CD4-positive, alpha-beta T cell treated with Interleukin-21 for 1 hour (primary cell): Measurements from ENCODE around the gene EPN2.
A peak's percentile ranks its signal among the peaks of the same experiment; 100 is the strongest.
"Not testable (repeated sequence)": the region's sequence is repeated elsewhere in the genome, so short reads cannot be mapped to it uniquely, and the experiment has no call there.

Experiments used
- DNase-seq: peaks from one replicate; pipeline ENCODE4 v3.0.0-alpha.2; 2020

EPN2 gene

GRCh38 chr17:19348081-19348650, 111.0 kb downstream of the EPN2 start:
- DNase-seq: no peak

GRCh38 chr17:19348806-19349205, 111.6 kb downstream of the EPN2 start:
- DNase-seq: no peak

- DNase-seq: not testable (repeated sequence)
Measured at GRCh38 chr17:19353401-19353800, 116.2 kb downstream of the EPN2 start.

- DNase-seq: no peak
Measured at GRCh38 chr17:19354748-19355147, 117.6 kb downstream of the EPN2 start.

- no peak for DNase-seq
Measured at GRCh38 chr17:19357351-19357750, 120.2 kb downstream of the EPN2 start.

- DNase-seq: no peak
Measured at GRCh38 chr17:19357761-19358160, 120.6 kb downstream of the EPN2 start.

GRCh38 chr17:19359151-19359550, 122.0 kb downstream of the EPN2 start:
- DNase-seq: no peak

GRCh38 chr17:19359856-19360255, 122.7 kb downstream of the EPN2 start:
- no peak for DNase-seq

- no peak for DNase-seq
Measured at GRCh38 chr17:19360772-19361171, 123.6 kb downstream of the EPN2 start.

GRCh38 chr17:19361326-19361725, 124.2 kb downstream of the EPN2 start:
- DNase-seq: no peak

- DNase-seq: no peak
Measured at GRCh38 chr17:19361944-19362276, 124.7 kb downstream of the EPN2 start.

GRCh38 chr17:19362277-19363113, 125.3 kb downstream of the EPN2 start, which contains the start of gene B9D1:
Gene B9D1 (minus strand): TSS chr17:19362723. CDS start chr17:19362569, 154 bp downstream.
- DNase-seq: peak; percentile 96

- DNase-seq: no peak
Measured at GRCh38 chr17:19363114-19363438, 125.9 kb downstream of the EPN2 start.

- DNase-seq: no peak
Measured at GRCh38 chr17:19363460-19364035, 126.4 kb downstream of the EPN2 start.

- DNase-seq: no peak
Measured at GRCh38 chr17:19364699-19365498, 127.7 kb downstream of the EPN2 start.

- DNase-seq: no peak
Measured at GRCh38 chr17:19365499-19365817, 128.3 kb downstream of the EPN2 start.

GRCh38 chr17:19365833-19366636, 128.9 kb downstream of the EPN2 start:
- DNase-seq: no peak

- DNase-seq: no peak
Measured at GRCh38 chr17:19366637-19366972, 129.4 kb downstream of the EPN2 start.

GRCh38 chr17:19368229-19368628, 131.1 kb downstream of the EPN2 start:
- no peak for DNase-seq

- DNase-seq: no peak
Measured at GRCh38 chr17:19369107-19369778, 132.1 kb downstream of the EPN2 start.

GRCh38 chr17:19369846-19370492, 132.8 kb downstream of the EPN2 start:
- DNase-seq: peak; percentile 65

GRCh38 chr17:19370493-19370960, 133.4 kb downstream of the EPN2 start:
- DNase-seq: peak; percentile 44
